GM19328 (cell line): ENCODE data around the gene VIT.

Experiments used
- ATAC-seq: cut with Tn5 transposase; IDR thresholded peaks from one replicate; pipeline ENCODE4 v1.9.1; 2021; ENCODE audit warnings: mild to moderate bottlenecking, moderate library complexity; ENCODE audit not compliant: unreplicated experiment

Gene VIT

GRCh38 chr2:36756438-36756837 is 59.9 kb downstream of the VIT start:
- no peak for ATAC-seq

GRCh38 chr2:36762764-36763490 is 66.4 kb downstream of the VIT start:
- ATAC-seq = no peak

- no peak for ATAC-seq
These were observed 72.6 kb downstream of the VIT start for GRCh38 chr2:36769106-36769505.

- no peak for ATAC-seq
These were observed 74.2 kb downstream of the VIT start for GRCh38 chr2:36770542-36771287.

GRCh38 chr2:36771671-36772070 is 75.2 kb downstream of the VIT start:
- ATAC-seq = no peak

GRCh38 chr2:36773947-36774346 is 77.4 kb downstream of the VIT start:
- ATAC-seq = no peak

GRCh38 chr2:36775261-36775660 is 78.8 kb downstream of the VIT start:
- ATAC-seq = no peak

GRCh38 chr2:36775806-36776205 is 79.3 kb downstream of the VIT start:
- no peak for ATAC-seq

- no peak for ATAC-seq
These were observed 80.8 kb downstream of the VIT start for GRCh38 chr2:36777272-36777671.

GRCh38 chr2:36777788-36778187 is 81.3 kb downstream of the VIT start:
- no peak for ATAC-seq

GRCh38 chr2:36779462-36779861 is 83.0 kb downstream of the VIT start:
- no peak for ATAC-seq

GRCh38 chr2:36780231-36780839 is 83.8 kb downstream of the VIT start:
- no peak for ATAC-seq

- ATAC-seq = no peak
These were observed 85.6 kb downstream of the VIT start for GRCh38 chr2:36781907-36782720.

- ATAC-seq = no peak
These were observed 86.7 kb downstream of the VIT start for GRCh38 chr2:36783246-36783645.

GRCh38 chr2:36785179-36785795 is 88.8 kb downstream of the VIT start:
- ATAC-seq = peak; percentile 77

- no peak for ATAC-seq
These were observed 92.8 kb downstream of the VIT start for GRCh38 chr2:36789181-36789804.

GRCh38 chr2:36792951-36793350 is 96.4 kb downstream of the VIT start:
- ATAC-seq = no peak

GRCh38 chr2:36797324-36798070 is 101.0 kb downstream of the VIT start:
- ATAC-seq = no peak

GRCh38 chr2:36798724-36799123 is 102.2 kb downstream of the VIT start:
- no peak for ATAC-seq

GRCh38 chr2:36800381-36800780 is 103.9 kb downstream of the VIT start:
- ATAC-seq = no peak
